SJCRH30 (cell line): ENCODE measurements around the gene ATXN7. TPM values are rescaled to one million over a fixed set of nuclear protein-coding genes. Genes with fewer than 3 reads are reported as not detected.

Experiments
- DNase-seq, 2 experiments: peaks; one replicate each; pipeline ENCODE4 v3.0.0-alpha.2; 2015 to 2020
- H3K27ac ChIP-seq: fragments of 250-450 bp; sonication (Bioruptor Pico); 2 replicates; pipeline ENCODE4 v1.5.1; 2020; ENCODE audit warnings: mild to moderate bottlenecking, moderate library complexity
- H3K27me3 ChIP-seq: fragments of 250-450 bp; sonication (Bioruptor Pico); 2 replicates; pipeline ENCODE4 v1.5.1; 2020; ENCODE audit warnings: mild to moderate bottlenecking, moderate library complexity
- H3K36me3 ChIP-seq: fragments of 250-450 bp; sonication (Bioruptor Pico); 2 replicates; pipeline ENCODE4 v1.5.1; 2020; ENCODE audit warnings: mild to moderate bottlenecking, moderate library complexity
- H3K4me1 ChIP-seq: fragments of 250-450 bp; sonication (Bioruptor Pico); 2 replicates; pipeline ENCODE4 v1.5.1; 2020; ENCODE audit warnings: mild to moderate bottlenecking, moderate library complexity
- H3K4me3 ChIP-seq: fragments of 250-450 bp; sonication (Bioruptor Pico); 2 replicates; pipeline ENCODE4 v1.5.1; 2020; ENCODE audit warnings: mild to moderate bottlenecking, moderate library complexity
- H3K9me3 ChIP-seq: fragments of 250-450 bp; sonication (Bioruptor Pico); replicated peaks from 2 replicates; pipeline ENCODE4 v1.5.1; 2020; ENCODE audit warnings: mild to moderate bottlenecking, moderate library complexity
- total RNA-seq: library from RNA; depleted of rRNA; stranded (reverse); fragments of >200 nt; shearing (Covaris generic); gene quantifications from 2 replicates; pipeline ENCODE4 v1.2.3, GENCODE V29; 2014; rRNA removed

ATXN7 gene
- total RNA-seq, 1 experiment from 2014 or later = 10.4 TPM

GRCh38 chr3:64039981-64040733 lies 176.5 kb downstream of the ATXN7 start:
- H3K4me3 ChIP-seq = no peak overlapping the region
- H3K27ac ChIP-seq = no peak overlapping the region
- no peaks in the 10 kb centered on the region for H3K9me3 ChIP-seq
- H3K27me3 ChIP-seq = no peaks in the 10 kb centered on the region
- no peaks in the 10 kb centered on the region for H3K36me3 ChIP-seq
- no peak for DNase-seq
- H3K4me1 ChIP-seq = no peaks in the 10 kb centered on the region

DNA sequence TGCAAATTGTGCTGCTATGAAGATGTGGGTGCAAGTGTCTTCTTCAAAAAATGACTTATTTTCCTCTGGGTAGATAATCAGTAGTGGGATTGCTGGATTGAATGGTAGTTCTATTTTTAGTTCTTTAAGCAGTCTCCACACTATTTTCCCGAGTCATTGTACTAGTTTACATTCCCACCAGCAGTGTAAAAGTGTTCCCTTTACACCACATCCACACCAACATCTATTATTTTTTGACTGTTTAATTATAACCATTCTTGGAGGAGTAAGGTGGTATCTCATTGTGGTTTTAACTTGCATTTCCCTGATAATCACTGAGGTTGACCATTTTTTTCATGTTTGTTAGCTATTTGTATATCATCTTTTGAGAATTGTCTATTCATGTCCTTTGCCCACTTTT lies 179.3 kb downstream of the ATXN7 start:
- no peaks in the 10 kb centered on the region for H3K36me3 ChIP-seq
- no peaks in the 10 kb centered on the region for H3K4me1 ChIP-seq
- H3K27me3 ChIP-seq = no peaks in the 10 kb centered on the region
- no peaks in the 10 kb centered on the region for H3K9me3 ChIP-seq
- H3K4me3 ChIP-seq = no peak overlapping the region
- H3K27ac ChIP-seq = no peak overlapping the region
- DNase-seq = no peak

DNA sequence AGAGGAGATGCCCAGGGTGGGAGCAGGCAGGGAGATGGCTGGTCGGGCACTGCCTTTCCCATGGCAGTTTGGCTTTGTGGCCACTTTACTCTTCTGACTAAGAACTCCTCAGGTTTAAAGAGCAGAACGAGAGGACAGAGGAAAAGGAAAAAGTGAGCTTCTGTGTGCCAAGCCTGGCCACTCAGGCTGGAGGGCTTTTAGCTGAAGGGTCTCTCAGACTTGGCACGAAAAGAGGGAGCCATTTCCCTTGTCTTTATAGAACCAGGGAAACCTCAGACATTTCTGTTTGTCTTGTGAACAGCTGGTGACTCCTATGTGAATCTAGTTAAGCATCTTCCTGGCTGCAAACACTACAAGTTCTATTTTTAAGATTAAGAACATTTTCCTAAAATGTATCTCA lies 182.9 kb downstream of the ATXN7 start:
- H3K36me3 ChIP-seq = no peaks in the 10 kb centered on the region
- H3K27me3 ChIP-seq = no peaks in the 10 kb centered on the region
- H3K4me1 ChIP-seq = no peaks in the 10 kb centered on the region
- no peak overlapping the region for H3K27ac ChIP-seq
- no peaks in the 10 kb centered on the region for H3K9me3 ChIP-seq
- DNase-seq = no peak
- H3K4me3 ChIP-seq = no peak overlapping the region

GRCh38 chr3:64046996-64047594 lies 183.4 kb downstream of the ATXN7 start:
- H3K4me1 ChIP-seq = no peaks in the 10 kb centered on the region
- H3K36me3 ChIP-seq = no peaks in the 10 kb centered on the region
- H3K27me3 ChIP-seq = no peaks in the 10 kb centered on the region
- H3K9me3 ChIP-seq = no peaks in the 10 kb centered on the region
- H3K4me3 ChIP-seq = no peak overlapping the region
- DNase-seq = no peak
- no peak overlapping the region for H3K27ac ChIP-seq

DNA sequence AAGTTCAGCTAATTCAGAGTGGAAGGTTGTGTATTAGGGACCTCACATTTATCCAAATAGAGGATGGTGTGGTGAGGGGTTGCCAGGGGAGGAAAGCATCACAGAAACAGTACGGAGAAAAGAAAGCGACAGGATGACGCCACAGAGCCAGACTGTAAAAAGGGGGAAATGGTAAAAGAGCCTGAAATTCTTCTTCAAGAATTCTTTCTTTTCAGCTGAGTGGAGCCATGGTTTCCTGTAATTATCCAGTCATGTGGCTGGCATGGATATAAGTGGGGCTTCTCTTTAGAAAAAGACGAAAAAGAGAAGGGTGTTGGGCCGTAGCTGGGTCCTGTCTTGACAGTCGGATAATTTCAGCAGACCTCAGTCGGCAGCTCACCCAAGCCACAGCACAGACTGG lies 184.1 kb downstream of the ATXN7 start:
- H3K36me3 ChIP-seq = no peaks in the 10 kb centered on the region
- no peaks in the 10 kb centered on the region for H3K27me3 ChIP-seq
- DNase-seq = no peak
- H3K9me3 ChIP-seq = no peaks in the 10 kb centered on the region
- H3K4me3 ChIP-seq = no peak overlapping the region
- no peak overlapping the region for H3K27ac ChIP-seq
- H3K4me1 ChIP-seq = no peaks in the 10 kb centered on the region

GRCh38 chr3:64048631-64049061 lies 185.0 kb downstream of the ATXN7 start:
- Histone ChIP-seq H3K4me3 (no peak overlapping the region), H3K9me3 (no peaks in the 10 kb centered on the region), H3K4me1 (no peaks in the 10 kb centered on the region), H3K36me3 (no peaks in the 10 kb centered on the region), H3K27me3 (no peaks in the 10 kb centered on the region), H3K27ac (no peak overlapping the region)
- no peak for DNase-seq

GRCh38 chr3:64049136-64049535 lies 185.5 kb downstream of the ATXN7 start:
- H3K4me1 ChIP-seq = no peaks in the 10 kb centered on the region
- H3K27ac ChIP-seq = no peak overlapping the region
- no peaks in the 10 kb centered on the region for H3K9me3 ChIP-seq
- H3K4me3 ChIP-seq = no peak overlapping the region
- no peaks in the 10 kb centered on the region for H3K27me3 ChIP-seq
- no peak for DNase-seq
- H3K36me3 ChIP-seq = no peaks in the 10 kb centered on the region

DNA sequence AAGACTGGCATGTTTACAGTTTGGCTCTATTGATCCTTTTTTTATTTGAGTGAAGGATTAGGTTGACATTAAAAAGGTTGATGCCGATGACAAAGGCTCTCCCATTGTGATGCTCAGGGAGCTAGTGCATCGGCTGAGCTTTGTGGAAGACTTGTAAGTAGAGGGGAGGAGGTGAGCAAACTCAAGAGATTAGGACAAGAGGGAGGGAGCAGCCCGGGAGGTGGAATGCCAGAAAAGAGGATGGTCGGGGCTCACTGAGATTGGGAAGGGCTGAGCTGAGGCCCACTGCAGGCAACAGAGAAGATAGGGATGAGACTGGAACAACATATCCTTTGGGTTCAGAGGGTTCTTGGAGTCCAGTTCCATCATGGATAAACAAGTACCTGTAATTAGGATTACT lies 186.2 kb downstream of the ATXN7 start:
- Histone ChIP-seq H3K4me3 (no peak overlapping the region), H3K4me1 (no peaks in the 10 kb centered on the region), H3K36me3 (no peaks in the 10 kb centered on the region), H3K27ac (no peak overlapping the region), H3K27me3 (no peaks in the 10 kb centered on the region), H3K9me3 (no peaks in the 10 kb centered on the region)
- no peak for DNase-seq

Other genes starting within 250 kb of the ATXN7 start
- gene SNTN, start 211.2 kb upstream of the ATXN7 start, total RNA-seq = not detected in 2 replicates
- gene C3orf49, start 44.6 kb upstream of the ATXN7 start, total RNA-seq = not detected in 2 replicates
- 35.2 and 41.4 TPM in 2 replicates for gene THOC7, start 62 bp upstream of the ATXN7 start, total RNA-seq
- gene SCAANT1, start 48.5 kb downstream of the ATXN7 start, total RNA-seq = not detected in 2 replicates
- gene PSMD6, start 159.6 kb downstream of the ATXN7 start, total RNA-seq = 73.6 and 76.1 TPM in 2 replicates